ENCODE measurements around the gene WNT3A. TPM values are rescaled to one million over a fixed set of nuclear protein-coding genes. Genes with fewer than 3 reads are reported as not detected.
A peak's percentile ranks its signal among the peaks of the same experiment; 100 is the strongest.

The WNT3A gene
- total and polyA plus RNA-seq, 9 of the 15 experiments (the other 6 are each of a cell fraction or from before 2014, with no cell fraction given): not detected

DNA sequence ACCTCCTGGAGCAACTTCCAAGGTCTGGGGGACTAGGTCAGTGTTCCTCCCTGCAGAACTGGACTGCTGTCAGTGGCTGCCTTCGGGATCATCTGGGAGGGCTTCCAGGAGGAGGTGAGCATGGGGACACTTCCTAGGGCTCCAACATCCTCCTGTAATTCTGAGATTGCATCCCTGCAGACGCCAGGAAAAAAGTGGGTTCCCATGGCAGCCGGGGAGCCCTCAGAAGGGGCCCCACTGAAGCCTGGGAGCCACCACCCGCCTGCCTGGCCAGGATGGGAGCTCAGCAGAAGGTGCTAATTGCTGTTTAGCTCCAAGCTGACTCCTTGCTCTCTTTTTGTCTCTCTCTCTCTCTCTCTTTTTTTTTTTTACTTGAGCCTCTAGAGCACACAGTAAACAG, 59.6 kb downstream of the WNT3A start:
- TF ChIP-seq SRSF1 (IDR thresholded peaks at IDR 0.05; ENCODE audit: low read depth, low read length) (no peak), ZFP36 (IDR thresholded peaks at IDR 0.05; ENCODE audit: low read depth, low read length, partially characterized antibody) (peak; percentile 91)
- WGBS (ENCODE audit: insufficient coverage, low coverage, missing lambda C conversion rate): 0% methylated on average over 4 of the region's 4 CpGs
- intact Hi-C loops (cut with micrococcal nuclease) (no loop called here), in situ Hi-C loops (cut with MboI) (no loop called here)
- no TSS peak for BruUV-seq (replicated peaks)
- Histone ChIP-seq H3K79me2 (ENCODE audit: control insufficient read depth, insufficient read depth, low read length) (no peaks in the 10 kb centered on the region), H3K4me1 (replicated peaks in 1 of 2; ENCODE audit: control insufficient read depth in 2 of 2, insufficient read depth in 2 of 2, low read length in 2 of 2) (peaks cover 0 to 19% of the 10 kb centered on the region in 2 experiments; a peak in 2 of 5 replicates), H3K36me3 (ENCODE audit: control insufficient read depth, insufficient read depth, low read length) (no peaks in the 10 kb centered on the region), H4K20me1 (replicated peaks; ENCODE audit: control insufficient read depth, insufficient read depth, low read length) (no peaks in the 10 kb centered on the region), H2AFZ (ENCODE audit: low read depth, low read length) (no peak overlapping the region), H3K9me1 (ENCODE audit: control insufficient read depth, insufficient read depth, low read length) (no peaks in the 10 kb centered on the region), H3K4me3 (no peak overlapping the region), H3K27ac (ENCODE audit: extremely low read depth, low read depth, low read length) (no peak overlapping the region), H3K9ac (ENCODE audit: insufficient read depth in 1 of 2, low read depth in 2 of 2, low read length in 2 of 2) (no peak overlapping the region), H3K4me2 (ENCODE audit: insufficient read depth, low read length) (no peak overlapping the region), H3K9me3 (replicated peaks; ENCODE audit: control insufficient read depth, insufficient read depth, low read depth, low read length) (no peaks in the 10 kb centered on the region), H3K27me3 (ENCODE audit: control insufficient read depth in 2 of 2, insufficient read depth in 2 of 2, low read length in 2 of 2) (peaks cover 11 to 33% of the 10 kb centered on the region in 2 experiments; a peak in 4 of 5 replicates)
- POLR2A ChIA-PET: interaction anchor here (0.6 to 1.4 kb wide), 5 partner anchors 10 to 61 kb away, joined by 3 to 5 read pairs (median 3); partner anchors contain the start of gene ARF1
- FAIRE-seq (no peak), DNase-seq (ENCODE audit: extremely low read depth in 1 of 4, low spot score in 3 of 4) (no peak), ATAC-seq (no peak)
- CTCF ChIA-PET (ENCODE audit: low intra/inter-chr PET ratio): no interaction called here

- Histone ChIP-seq H3K79me2 (ENCODE audit: control insufficient read depth, insufficient read depth, low read length) (no peaks in the 10 kb centered on the region), H3K27ac (ENCODE audit: extremely low read depth, low read depth, low read length) (no peak overlapping the region), H3K4me2 (ENCODE audit: insufficient read depth, low read length) (no peak overlapping the region), H3K4me3 (no peak overlapping the region), H3K27me3 (ENCODE audit: control insufficient read depth in 2 of 2, insufficient read depth in 2 of 2, low read length in 2 of 2) (peaks cover 11 to 31% of the 10 kb centered on the region in 2 experiments; a peak in 4 of 5 replicates), H3K9me1 (ENCODE audit: control insufficient read depth, insufficient read depth, low read length) (no peaks in the 10 kb centered on the region), H3K9ac (ENCODE audit: insufficient read depth in 1 of 2, low read depth in 2 of 2, low read length in 2 of 2) (no peak overlapping the region), H2AFZ (ENCODE audit: low read depth, low read length) (no peak overlapping the region), H3K4me1 (replicated peaks in 1 of 2; ENCODE audit: control insufficient read depth in 2 of 2, insufficient read depth in 2 of 2, low read length in 2 of 2) (peaks cover 0 to 16% of the 10 kb centered on the region in 2 experiments; a peak in 2 of 5 replicates), H3K9me3 (replicated peaks; ENCODE audit: control insufficient read depth, insufficient read depth, low read depth, low read length) (no peaks in the 10 kb centered on the region), H4K20me1 (replicated peaks; ENCODE audit: control insufficient read depth, insufficient read depth, low read length) (no peaks in the 10 kb centered on the region; the same call in 1 of the 2 replicates), H3K36me3 (ENCODE audit: control insufficient read depth, insufficient read depth, low read length) (no peaks in the 10 kb centered on the region)
- 5% methylated on average over 10 of the region's 10 CpGs for WGBS (ENCODE audit: insufficient coverage, low coverage, missing lambda C conversion rate)
- TF ChIP-seq ZFP36 (IDR thresholded peaks at IDR 0.05; ENCODE audit: low read depth, low read length, partially characterized antibody): peak; percentile 45
- no peak for TF ChIP-seq ZNF24 (IDR thresholded peaks at IDR 0.05)
- no peak for TF ChIP-seq CBX2 (IDR thresholded peaks at IDR 0.05; ENCODE audit: insufficient read depth, low read length, poor library complexity, severe bottlenecking)
- POLR2A ChIA-PET: interaction anchor here (1.2 to 1.4 kb wide), 3 partner anchors 10 to 15 kb away, joined by 3 to 5 read pairs (median 4); partner anchors contain the start of gene ARF1
- DNase-seq (ENCODE audit: extremely low read depth in 1 of 4, low spot score in 3 of 4) (peak in 1 of 4 experiments; percentile 9), ATAC-seq (no peak), FAIRE-seq (no peak)
- no TSS peak for BruUV-seq (replicated peaks)
- intact Hi-C loops (cut with micrococcal nuclease) (no loop called here), in situ Hi-C loops (cut with MboI) (no loop called here)
- CTCF ChIA-PET (ENCODE audit: low intra/inter-chr PET ratio): no interaction called here
Measured at GRCh38 chr1:228066891-228067654, 60.3 kb downstream of the WNT3A start.
